ENCODE data around the gene EXOSC7.

EXOSC7 gene

GRCh38 chr3:44993471-44994205 is 17.6 kb downstream of the EXOSC7 start:
- DNase-seq: no peak

- DNase-seq: no peak
These were observed 19.2 kb downstream of the EXOSC7 start for GRCh38 chr3:44995142-44995770.

GRCh38 chr3:44996556-44996969 is 20.5 kb downstream of the EXOSC7 start:
- no peak for DNase-seq

- DNase-seq: no peak
These were observed 23.7 kb downstream of the EXOSC7 start for GRCh38 chr3:44999782-45000181.

- DNase-seq: no peak
These were observed 24.8 kb downstream of the EXOSC7 start for GRCh38 chr3:45000823-45001222.

GRCh38 chr3:45001738-45002137 is 25.7 kb downstream of the EXOSC7 start:
- DNase-seq: no peak

- DNase-seq: no peak
These were observed 26.2 kb downstream of the EXOSC7 start for GRCh38 chr3:45002139-45002660.

GRCh38 chr3:45002720-45003119 is 26.7 kb downstream of the EXOSC7 start:
- no peak for DNase-seq

GRCh38 chr3:45003406-45003805 is 27.4 kb downstream of the EXOSC7 start:
- DNase-seq: no peak

- DNase-seq: no peak
These were observed 27.8 kb downstream of the EXOSC7 start for GRCh38 chr3:45003859-45004258.

- DNase-seq: no peak
These were observed 31.0 kb downstream of the EXOSC7 start for GRCh38 chr3:45007091-45007490.

GRCh38 chr3:45008117-45008516 is 32.1 kb downstream of the EXOSC7 start:
- no peak for DNase-seq

GRCh38 chr3:45009868-45010267 is 33.8 kb downstream of the EXOSC7 start:
- no peak for DNase-seq

- DNase-seq: no peak
These were observed 34.8 kb downstream of the EXOSC7 start for GRCh38 chr3:45010811-45011333.

- no peak for DNase-seq
These were observed 35.9 kb downstream of the EXOSC7 start for GRCh38 chr3:45011756-45012508.

- no peak for DNase-seq
These were observed 36.5 kb downstream of the EXOSC7 start for GRCh38 chr3:45012577-45012976.

GRCh38 chr3:45016916-45017315 is 40.9 kb downstream of the EXOSC7 start:
- DNase-seq: no peak

GRCh38 chr3:45017821-45018220 is 41.8 kb downstream of the EXOSC7 start:
- no peak for DNase-seq

- peak in 1 of 5 donors; percentile 12 for DNase-seq
These were observed 44.5 kb downstream of the EXOSC7 start for GRCh38 chr3:45020534-45020933.

- DNase-seq: no peak
These were observed 45.7 kb downstream of the EXOSC7 start for GRCh38 chr3:45021524-45022297.

- DNase-seq: no peak
These were observed 47.6 kb downstream of the EXOSC7 start for GRCh38 chr3:45023675-45024074.

GRCh38 chr3:45024542-45025255 is 48.7 kb downstream of the EXOSC7 start:
- DNase-seq: no peak
